Liver (tissue), 9 donors: ENCODE results near the gene LIG1. TPM values are rescaled to one million over a fixed set of nuclear protein-coding genes. Genes with fewer than 3 reads are reported as not detected.

Experiments used
- DNase-seq: peaks from one replicate; pipeline ENCODE4 v3.0.0-alpha.2; 2017; ENCODE audit warnings: low spot score
- H3K27ac ChIP-seq, 2 donors: one replicate each; pipeline ENCODE4 v1.7.0; 2013; ENCODE audit warnings: inconsistent platforms in 2 of 2, low read length in 2 of 2, control low read depth in 1 of 2, low read depth in 1 of 2, mild to moderate bottlenecking in 1 of 2
- H3K27me3 ChIP-seq, 4 donors: one replicate each; pipeline versions ENCODE4 v1.6.1 to v1.7.0; 2013; ENCODE audit warnings: low read length in 3 of 4, inconsistent platforms in 1 of 4, mild to moderate bottlenecking in 1 of 4, moderate library complexity in 1 of 4; ENCODE audit not compliant: control insufficient read depth in 4 of 4, insufficient read depth in 4 of 4
- H3K36me3 ChIP-seq, 4 donors: one replicate each; pipeline versions ENCODE4 v1.6.1 to v1.7.0; 2013; ENCODE audit warnings: low read length in 3 of 4, mild to moderate bottlenecking in 3 of 4, low read depth in 1 of 4, moderate library complexity in 1 of 4; ENCODE audit not compliant: control insufficient read depth in 4 of 4, insufficient read depth in 3 of 4
- H3K4me1 ChIP-seq, 4 donors: one replicate each; pipeline versions ENCODE4 v1.6.1 to v1.7.0; 2013; ENCODE audit warnings: low read length in 3 of 4, mild to moderate bottlenecking in 3 of 4, moderate library complexity in 1 of 4; ENCODE audit not compliant: control insufficient read depth in 4 of 4, insufficient read depth in 4 of 4
- H3K4me3 ChIP-seq, 3 donors: one replicate each; pipeline versions ENCODE4 v1.6.1 to v1.7.0; 2013; ENCODE audit warnings: low read length in 3 of 3, control low read depth in 1 of 3, low read depth in 1 of 3, mild to moderate bottlenecking in 1 of 3
- H3K9ac ChIP-seq, 2 donors: one replicate each; pipeline ENCODE4 v1.7.0; 2013; ENCODE audit warnings: low read length in 2 of 2, mild to moderate bottlenecking in 2 of 2, moderate library complexity in 2 of 2, control low read depth in 1 of 2, low read depth in 1 of 2
- H3K9me3 ChIP-seq, 4 donors: one replicate each; pipeline versions ENCODE4 v1.6.1 to v1.7.0; 2013; ENCODE audit warnings: low read length in 3 of 4; ENCODE audit not compliant: control insufficient read depth in 4 of 4
- ATF3 ChIP-seq: IDR thresholded peaks from 2 replicates; pipeline ENCODE4 v1.6.1; 2016; ENCODE audit warnings: antibody characterized with exemption
- EGR1 ChIP-seq, 2 donors: IDR thresholded peaks; 2 replicates each; pipeline ENCODE4 v1.6.1; 2016 to 2018; ENCODE audit warnings: antibody characterized with exemption in 2 of 2, low read depth in 2 of 2
- FOXA2 ChIP-seq: IDR thresholded peaks from 2 replicates; pipeline ENCODE4 v1.6.1; 2016; ENCODE audit warnings: antibody characterized with exemption
- GABPA ChIP-seq, 2 donors: IDR thresholded peaks in 1 of 2; conservative IDR thresholded peaks in 1 of 2; 2 replicates each; pipeline ENCODE4 v1.6.1; 2016; ENCODE audit warnings: antibody characterized with exemption in 2 of 2, mild to moderate bottlenecking in 1 of 2, moderate library complexity in 1 of 2
- HNF4A ChIP-seq, 2 donors: conservative IDR thresholded peaks; 2 replicates each; pipeline ENCODE4 v1.6.1; 2016; ENCODE audit warnings: antibody characterized with exemption in 2 of 2, mild to moderate bottlenecking in 2 of 2
- HNF4G ChIP-seq: IDR thresholded peaks from 2 replicates; pipeline ENCODE4 v1.6.1; 2016; ENCODE audit warnings: antibody characterized with exemption
- JUND ChIP-seq, 2 donors: IDR thresholded peaks; 2 replicates each; pipeline ENCODE4 v1.6.1; 2016; ENCODE audit warnings: antibody characterized with exemption in 2 of 2
- MAX ChIP-seq: IDR thresholded peaks from 2 replicates; pipeline ENCODE4 v1.6.1; 2016; ENCODE audit warnings: antibody characterized with exemption
- NR2F2 ChIP-seq: IDR thresholded peaks from 2 replicates; pipeline ENCODE4 v1.6.1; 2016; ENCODE audit warnings: antibody characterized with exemption
- SP1 ChIP-seq: IDR thresholded peaks from 2 replicates; pipeline ENCODE4 v1.6.1; 2018; ENCODE audit warnings: antibody characterized with exemption, mild to moderate bottlenecking
- TAF1 ChIP-seq: conservative IDR thresholded peaks from 2 replicates; pipeline ENCODE4 v1.6.1; 2016; ENCODE audit warnings: antibody characterized with exemption, mild to moderate bottlenecking
- YY1 ChIP-seq: IDR thresholded peaks from 2 replicates; pipeline ENCODE4 v1.6.1; 2016; ENCODE audit warnings: antibody characterized with exemption, mild to moderate bottlenecking
- ZBTB33 ChIP-seq: IDR thresholded peaks from 2 replicates; pipeline ENCODE4 v1.6.1; 2016; ENCODE audit warnings: antibody characterized with exemption
- WGBS: extraction: QIAGEN DNeasy Blood & Tissue Kit; methylation state at CpG from one replicate; pipeline ENCODE4 v1.1.7; 2013; 5-methylcytosine and 5-hydroxymethylcytosine counted together
- polyA plus RNA-seq, 2 donors: library from polyadenylated mRNA; stranded (reverse) in 1 of 2; unstranded in 1 of 2; fragments of 200-250 nt in 1 of 2; fragments of >200 nt in 1 of 2; fragmentation: Nextera tagmentation in 1 of 2; extraction: Ambion mirVana in 1 of 2; gene quantifications; one replicate each; pipeline versions ENCODE4 v1.2.1 to v1.2.3, GENCODE V29; 2013 to 2015
- total RNA-seq, 2 donors: library from RNA; depleted of rRNA; stranded (reverse); fragments of >200 nt; gene quantifications; one replicate each; pipeline ENCODE4 v1.2.3, GENCODE V29; 2014
- donor health status: healthy.
- donor health status: healthy.
- donor health status: healthy.
- donor health status: healthy.
- donor health status: healthy.

LIG1 gene
- total and polyA plus RNA-seq, 4 donors: 6.3 to 61.5 (median 7.1) TPM

GRCh38 chr19:48085904-48086864, 84.0 kb downstream of the LIG1 start:
- WGBS: 95% methylated on average over 7 of the region's 7 CpGs
- Histone ChIP-seq H3K4me1 (no peaks in the 10 kb centered on the region), H3K27ac (no peak overlapping the region), H3K9ac (no peak overlapping the region), H3K4me3 (no peak overlapping the region), H3K9me3 (no peaks in the 10 kb centered on the region), H3K36me3 (peaks cover 0 to 2% (median 0%) of the 10 kb centered on the region in 4 donors), H3K27me3 (no peaks in the 10 kb centered on the region)
- TF ChIP-seq SP1 (no peak), GABPA (IDR thresholded peaks at IDR 0.05 in 1 of 2, conservative IDR thresholded peaks at IDR 0.05 in 1 of 2) (no peak), HNF4G (no peak), HNF4A (conservative IDR thresholded peaks at IDR 0.05) (no peak), YY1 (no peak), NR2F2 (no peak), ZBTB33 (no peak)
- DNase-seq: no peak

- no peaks in the 10 kb centered on the region for H3K27me3 ChIP-seq
- no peak overlapping the region for H3K27ac ChIP-seq
- no peak for TF ChIP-seq YY1
- no peak for TF ChIP-seq HNF4A (conservative IDR thresholded peaks at IDR 0.05)
- no peak for TF ChIP-seq MAX
- TF ChIP-seq JUND (IDR thresholded peaks at IDR 0.05): no peak
- no peak for TF ChIP-seq NR2F2
- TF ChIP-seq TAF1: no peak
- TF ChIP-seq GABPA (IDR thresholded peaks at IDR 0.05 in 1 of 2, conservative IDR thresholded peaks at IDR 0.05 in 1 of 2): no peak
- no peak for TF ChIP-seq HNF4G
- no peak for TF ChIP-seq FOXA2
- TF ChIP-seq ZBTB33: no peak
- TF ChIP-seq ATF3: no peak
- no peak for TF ChIP-seq EGR1 (IDR thresholded peaks at IDR 0.05; ENCODE audit: low read depth in 2 of 2)
- H3K4me1 ChIP-seq: no peaks in the 10 kb centered on the region
- no peak overlapping the region for H3K9ac ChIP-seq
- no peaks in the 10 kb centered on the region for H3K9me3 ChIP-seq
- H3K36me3 ChIP-seq: peaks cover 0 to 2% (median 0%) of the 10 kb centered on the region in 4 donors
- DNase-seq: no peak
- no peak overlapping the region for H3K4me3 ChIP-seq
- WGBS: 61% methylated on average over 3 of the region's 3 CpGs
Observed at GRCh38 chr19:48085076-48085475, 85.1 kb downstream of the LIG1 start.
